ENCODE measurements around the gene LAMC2.

Gene LAMC2

DNA sequence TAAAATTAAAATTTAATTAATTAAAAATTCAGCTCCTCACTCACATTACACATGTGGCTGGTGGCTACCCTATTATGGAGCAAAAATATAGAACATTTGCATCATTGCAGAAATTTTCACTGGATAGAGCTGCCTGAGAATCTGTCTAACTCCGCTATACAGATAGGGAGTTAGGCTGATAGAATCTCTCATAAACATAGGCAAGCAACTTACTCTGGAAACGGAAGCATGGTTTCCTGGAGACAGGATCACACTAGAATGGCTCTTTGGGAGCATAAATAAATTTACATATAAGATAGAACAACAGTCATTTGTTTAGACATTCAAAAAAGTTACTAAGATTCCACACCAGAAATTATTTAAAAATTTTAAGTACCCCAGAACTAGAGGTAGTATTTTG is 12.2 kb upstream of the LAMC2 start:
- no peak for DNase-seq

- no peak for DNase-seq
Observed at GRCh38 chr1:183175631-183176030, 10.4 kb upstream of the LAMC2 start.

- no peak for DNase-seq
Observed at GRCh38 chr1:183178545-183178944, 7.5 kb upstream of the LAMC2 start.

- no peak for DNase-seq
Observed at GRCh38 chr1:183179033-183179432, 7.0 kb upstream of the LAMC2 start.

- DNase-seq = peak; percentile 83
Observed at GRCh38 chr1:183180218-183180617, 5.8 kb upstream of the LAMC2 start.

DNA sequence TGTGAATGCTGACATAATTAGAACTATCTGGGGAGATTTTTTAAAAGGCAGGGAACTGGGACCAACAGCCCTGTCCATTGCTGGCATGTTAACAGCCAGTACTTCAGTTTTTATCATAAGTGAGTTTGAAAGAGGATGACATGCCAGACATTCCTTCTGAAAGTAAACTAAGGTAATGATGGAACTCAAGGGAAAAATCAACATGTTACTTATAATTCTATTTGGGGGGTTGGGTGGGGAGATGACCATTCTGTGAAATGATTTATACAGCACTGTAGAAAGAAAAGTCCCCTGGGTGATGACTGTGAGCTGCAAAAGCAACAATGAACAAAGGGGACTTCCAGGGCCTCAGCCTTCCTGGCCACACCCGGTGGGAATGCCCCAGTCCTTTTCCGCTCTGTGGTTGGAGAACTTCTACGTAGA is 5.4 kb upstream of the LAMC2 start:
- peak; percentile 62 for DNase-seq

GRCh38 chr1:183186841-183187240 is 777 bp downstream of the LAMC2 start:
- DNase-seq = no peak

- DNase-seq = no peak
Observed at GRCh38 chr1:183188240-183188639, 2.2 kb downstream of the LAMC2 start.

GRCh38 chr1:183191833-183192232 is 5.8 kb downstream of the LAMC2 start:
- DNase-seq = no peak

DNA sequence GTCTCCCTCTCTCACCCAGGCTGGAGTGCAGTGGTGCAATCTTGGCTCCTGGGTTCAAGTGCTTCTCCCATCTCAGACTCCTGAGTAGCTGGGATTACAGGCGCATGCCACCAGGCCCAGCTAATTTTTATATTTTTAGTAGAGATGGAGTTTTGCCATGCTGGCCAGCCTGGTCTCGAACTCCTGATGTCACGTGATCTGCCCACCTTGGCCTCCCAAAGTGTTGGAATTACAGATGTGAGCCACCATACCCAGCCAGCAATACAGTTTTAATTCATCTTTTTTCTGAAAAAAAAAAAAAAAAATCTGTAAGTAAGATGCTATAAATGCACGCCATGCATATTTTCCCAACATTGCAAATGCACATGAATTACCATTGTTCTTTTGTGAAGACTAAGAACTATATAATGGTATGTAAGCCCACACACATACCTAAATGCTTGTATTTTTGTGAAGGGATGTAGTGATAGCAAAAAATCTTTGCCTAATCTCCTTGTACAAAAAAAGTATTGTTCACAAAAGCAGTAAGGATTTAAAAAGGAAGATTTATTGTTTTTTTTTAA is 8.0 kb downstream of the LAMC2 start:
- no peak for DNase-seq

- no peak for DNase-seq
Observed at GRCh38 chr1:183194527-183195141, 8.6 kb downstream of the LAMC2 start.

DNA sequence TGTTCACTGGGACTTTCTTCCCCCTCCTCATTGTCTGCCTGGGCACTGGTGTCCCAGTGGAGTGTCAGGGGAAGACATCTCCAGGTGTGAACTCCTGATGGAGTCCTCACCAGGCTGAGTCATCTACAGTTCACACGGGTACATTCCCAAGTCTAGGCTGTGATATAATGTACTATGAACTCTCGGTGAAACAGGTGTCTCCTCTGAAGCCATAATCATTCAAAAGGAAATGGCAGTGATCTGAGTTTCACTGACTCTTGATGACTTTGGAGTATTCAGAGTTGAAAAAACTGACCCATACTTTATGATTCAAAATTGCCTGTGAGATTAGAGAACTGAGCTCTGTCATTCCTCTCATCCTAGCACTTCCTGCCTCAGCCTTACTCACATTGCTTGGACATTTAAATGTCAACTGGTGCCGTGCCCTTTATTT is 9.1 kb downstream of the LAMC2 start:
- DNase-seq = no peak

- no peak for DNase-seq
Observed at GRCh38 chr1:183197762-183198161, 11.7 kb downstream of the LAMC2 start.

DNA sequence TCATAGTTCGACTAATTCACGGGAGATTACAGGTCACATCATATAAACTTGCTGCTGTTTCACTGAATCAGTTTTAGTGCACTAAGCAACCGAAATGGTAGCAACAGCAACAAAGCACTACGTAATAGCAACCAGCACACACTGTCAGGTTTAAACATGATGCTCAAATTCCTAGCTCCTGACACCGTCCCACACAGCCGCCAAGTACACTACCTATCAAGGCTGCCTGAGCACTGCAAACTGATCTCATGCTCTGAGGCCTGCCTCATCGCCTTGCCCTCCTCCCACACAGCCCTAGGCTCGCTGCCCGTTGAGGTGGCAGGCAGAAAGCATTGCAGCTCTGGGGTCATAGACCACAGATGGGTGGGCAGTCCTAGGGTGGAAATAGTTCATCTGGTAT is 12.4 kb downstream of the LAMC2 start:
- DNase-seq = no peak

DNA sequence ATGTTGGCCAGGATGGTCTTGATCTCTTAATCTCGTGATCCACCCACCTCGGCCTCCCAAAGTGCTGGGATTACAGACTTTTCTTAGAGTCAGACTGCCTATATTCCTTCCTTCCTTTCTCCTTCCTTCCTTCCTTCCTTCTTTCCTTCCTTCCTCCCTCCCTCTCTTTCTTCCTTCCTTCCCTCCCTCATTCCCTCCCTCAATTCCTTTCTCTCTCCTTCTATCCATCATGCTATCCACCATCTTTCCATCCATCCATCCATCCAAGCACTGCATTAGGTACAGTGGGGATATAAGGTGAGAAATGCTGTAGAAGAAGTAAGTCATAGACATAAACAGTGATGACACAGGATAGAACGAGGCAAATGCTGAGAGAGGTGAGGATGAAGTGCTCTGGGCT is 13.2 kb downstream of the LAMC2 start:
- no peak for DNase-seq

- no peak for DNase-seq
Observed at GRCh38 chr1:183200451-183200850, 14.4 kb downstream of the LAMC2 start.

GRCh38 chr1:183203094-183203493 is 17.0 kb downstream of the LAMC2 start:
- no peak for DNase-seq

DNA sequence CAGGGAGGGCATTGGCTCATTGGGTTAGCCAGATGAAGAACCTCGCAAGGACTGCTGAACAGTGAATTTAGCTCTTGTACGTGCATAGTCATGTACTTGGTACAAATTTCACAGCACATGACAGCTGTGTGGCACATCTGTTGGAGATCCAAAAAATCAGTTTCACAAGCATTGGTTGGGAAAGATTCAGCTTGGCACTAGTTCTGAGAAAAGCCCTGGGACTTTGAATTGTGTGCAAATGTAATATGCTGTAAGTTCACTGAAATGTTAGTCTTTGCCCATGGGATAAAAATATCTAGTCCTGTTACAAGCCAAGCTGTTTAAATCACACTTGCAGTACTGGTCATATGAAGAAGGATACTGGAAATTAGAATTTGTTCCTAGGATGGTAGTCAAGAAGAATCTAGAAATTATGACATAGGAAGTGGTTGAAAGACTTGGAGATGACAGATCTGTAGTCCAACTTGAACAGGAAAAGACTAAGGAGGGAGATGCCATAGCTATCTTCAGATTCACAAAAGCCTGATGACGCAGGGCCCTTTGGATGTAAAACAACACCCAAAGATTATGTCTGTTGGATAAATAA is 19.2 kb downstream of the LAMC2 start:
- DNase-seq = no peak

GRCh38 chr1:183206538-183207122 is 20.6 kb downstream of the LAMC2 start:
- DNase-seq = no peak

GRCh38 chr1:183209533-183210158 is 23.6 kb downstream of the LAMC2 start:
- peak; percentile 9 for DNase-seq

- no peak for DNase-seq
Observed at GRCh38 chr1:183210681-183211080, 24.6 kb downstream of the LAMC2 start.

DNA sequence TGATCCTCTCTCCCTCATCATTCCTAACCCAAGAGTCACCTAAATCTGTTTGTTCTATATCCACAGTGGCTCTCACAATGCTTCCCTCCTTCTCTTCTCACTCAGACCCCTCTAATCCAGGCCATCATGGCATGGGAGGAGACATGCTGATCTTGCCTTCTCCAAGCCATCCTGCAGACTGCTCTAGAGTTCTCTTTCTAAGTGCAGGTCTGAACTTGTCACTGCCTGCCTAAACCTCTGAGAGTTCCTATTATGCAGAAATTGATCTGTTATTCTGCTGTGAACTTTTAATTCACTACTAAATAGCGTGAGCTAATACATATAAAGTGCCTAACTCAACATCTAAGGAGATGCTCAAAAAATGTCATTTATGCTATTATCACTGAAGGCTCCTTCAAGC is 26.8 kb downstream of the LAMC2 start:
- no peak for DNase-seq

DNA sequence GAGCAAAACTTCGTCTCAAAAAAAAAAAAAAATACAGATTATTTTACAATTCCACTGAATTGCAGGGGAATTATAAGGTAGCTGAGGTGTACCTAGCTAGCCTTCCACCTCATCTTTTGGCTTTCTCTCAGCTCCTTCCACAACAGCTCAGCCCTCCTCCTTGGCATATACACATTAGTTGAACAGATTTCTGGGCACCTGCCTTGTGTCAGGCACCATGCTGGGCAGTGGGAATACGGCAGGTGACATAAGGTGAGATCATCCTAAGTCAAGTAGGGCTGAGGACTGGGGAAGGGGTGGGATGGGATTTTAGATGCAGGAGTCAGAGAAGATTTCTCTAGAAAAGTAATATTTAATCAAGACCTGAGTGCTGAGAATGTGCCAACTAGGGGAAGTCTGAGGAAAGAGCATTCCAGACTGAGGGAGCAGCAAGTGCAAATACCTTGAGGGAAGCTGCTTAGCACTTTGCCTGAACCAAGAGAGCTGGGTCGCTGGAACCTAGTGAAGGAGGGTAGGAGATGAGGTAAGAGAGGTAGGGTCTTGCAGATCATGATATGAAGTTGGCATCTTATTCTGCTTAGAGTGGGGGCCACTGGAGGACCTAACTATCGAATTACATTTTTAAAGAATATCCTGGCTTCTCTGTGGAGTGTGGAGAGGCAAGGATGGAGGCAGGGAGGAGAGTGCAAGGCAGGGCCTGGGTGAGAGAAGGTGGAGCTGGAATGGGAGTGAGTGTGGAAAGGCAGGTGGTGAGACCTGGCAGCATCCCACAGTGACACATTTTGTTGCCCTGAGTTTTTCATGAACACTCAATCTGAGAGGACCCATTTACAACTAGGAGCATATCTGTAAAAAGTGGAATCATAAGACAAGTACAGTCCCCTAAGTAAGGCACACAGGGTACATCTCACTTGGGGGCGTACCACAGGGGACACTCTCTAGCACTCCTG is 28.2 kb downstream of the LAMC2 start:
- no peak for DNase-seq
